Measurements from ENCODE around the gene BTG1.

- no peak for TF ChIP-seq CTCF (conservative IDR thresholded peaks at IDR 0.05; ENCODE audit: low read length)
- no peak for TF ChIP-seq EZH2phosphoT487 (IDR thresholded peaks at IDR 0.05; ENCODE audit: borderline replicate concordance)
Observed at GRCh38 chr12:92188517-92189188, 43.0 kb upstream of the BTG1 start.

All from Loucy (cell line).